Endothelial cell of umbilical vein (primary cell): ENCODE data around the gene FOLH1. TPM values are rescaled to one million over a fixed set of nuclear protein-coding genes. Genes with fewer than 3 reads are reported as not detected.

Experiments used
- BruUV-seq: library from RNA; stranded (reverse); fragments of 400-500 nt; replicated peaks from 2 replicates; lab custom pipeline; 2021; lab: Mats Ljungman, UMichigan
- CTCF ChIA-PET: fragments of 300-600, 350-600 bp; sonication (Branson Sonifier 250); formaldehyde crosslinking; loops from one replicate; lab custom pipeline; 2021; ENCODE audit warnings: antibody characterized with exemption, inconsistent platforms; lab: Charles Lee
- POLR2A ChIA-PET: fragments of 300-600, 350-600 bp; sonication (Branson Sonifier 250); formaldehyde crosslinking; loops from one replicate; lab custom pipeline; 2021; ENCODE audit warnings: antibody characterized with exemption, inconsistent platforms; lab: Charles Lee
- DNase-seq: peaks from one replicate; pipeline ENCODE4 v3.0.0-alpha.2; 2011; ENCODE audit warnings: low read depth, low spot score
- FAIRE-seq: peaks from 2 replicates; lab custom pipeline; 2011; peaks lifted over from hg19 to GRCh38; lab: Jason Lieb, UNC
- H2AFZ ChIP-seq: 2 replicates; pipeline ENCODE4 v1.6.0; 2012; ENCODE audit warnings: low read depth, low read length, control low read depth, inconsistent platforms
- H3K27ac ChIP-seq: 2 replicates; pipeline ENCODE4 v1.5.1; 2011; ENCODE audit warnings: low read depth, mild to moderate bottlenecking, control low read depth, low read length, moderate library complexity; ENCODE audit not compliant: insufficient read depth
- H3K27me3 ChIP-seq, 2 experiments: 2 replicates each; pipeline versions ENCODE4 v1.6.0 to v1.6.1; 2011; ENCODE audit warnings: low read length in 2 of 2, mixed read lengths in 1 of 2; ENCODE audit not compliant: control insufficient read depth in 2 of 2, insufficient read depth in 2 of 2
- H3K36me3 ChIP-seq, 2 experiments: 2 replicates in 1 of 2; 3 replicates in 1 of 2; pipeline ENCODE4 v1.5.1; 2011; ENCODE audit warnings: low read length in 2 of 2, mild to moderate bottlenecking in 1 of 2, moderate library complexity in 1 of 2; ENCODE audit not compliant: control insufficient read depth in 2 of 2, insufficient read depth in 2 of 2; ENCODE audit errors: extremely low read depth in 1 of 2
- H3K4me1 ChIP-seq: 3 replicates; pipeline ENCODE4 v1.5.1; 2011; ENCODE audit warnings: mild to moderate bottlenecking, low read length; ENCODE audit not compliant: control insufficient read depth, insufficient read depth; ENCODE audit errors: extremely low read depth
- H3K4me2 ChIP-seq: 2 replicates; pipeline ENCODE4 v1.6.1; 2011; ENCODE audit warnings: low read length, control low read depth, mixed read lengths; ENCODE audit not compliant: insufficient read depth
- H3K4me3 ChIP-seq, 3 experiments: fragments of 200-600 bp in 1 of 3; sonication (generic), shearing (Covaris generic) in 1 of 3; replicated peaks in 1 of 3; 2 replicates each; pipeline ENCODE4 v1.5.1; 2011 to 2016; ENCODE audit warnings: control low read depth in 3 of 3, low read length in 3 of 3, mild to moderate bottlenecking in 2 of 3, inconsistent platforms in 1 of 3, low read depth in 1 of 3, moderate library complexity in 1 of 3; ENCODE audit not compliant: insufficient read depth in 1 of 3
- H3K79me2 ChIP-seq: 2 replicates; pipeline ENCODE4 v1.6.0; 2012; ENCODE audit warnings: low read length, inconsistent platforms; ENCODE audit not compliant: control insufficient read depth, insufficient read depth
- H3K9ac ChIP-seq: replicated peaks from 2 replicates; pipeline ENCODE3; 2011; ENCODE audit warnings: low read length, control low read depth; ENCODE audit not compliant: insufficient read depth; ENCODE audit errors: extremely low read depth
- H3K9me1 ChIP-seq: replicated peaks from 3 replicates; pipeline ENCODE4 v1.6.0; 2011; ENCODE audit warnings: mild to moderate bottlenecking, low read length; ENCODE audit not compliant: control insufficient read depth, insufficient read depth; ENCODE audit errors: extremely low read depth
- H3K9me3 ChIP-seq: replicated peaks from 2 replicates; pipeline ENCODE4 v1.5.1; 2012; ENCODE audit warnings: low read length, inconsistent platforms; ENCODE audit not compliant: control insufficient read depth, insufficient read depth
- H4K20me1 ChIP-seq: replicated peaks from 2 replicates; pipeline ENCODE3; 2011; ENCODE audit warnings: mild to moderate bottlenecking, low read length; ENCODE audit not compliant: control insufficient read depth, insufficient read depth; ENCODE audit errors: extremely low read depth
- EZH2 ChIP-seq: IDR thresholded peaks from 2 replicates; pipeline ENCODE4 v1.6.1; 2012; ENCODE audit warnings: borderline replicate concordance, low read depth, mild to moderate bottlenecking, moderate library complexity, low read length, inconsistent platforms; ENCODE audit not compliant: severe bottlenecking
- FOS ChIP-seq: IDR thresholded peaks from 2 replicates; pipeline ENCODE4 v1.6.1; 2011; ENCODE audit warnings: mild to moderate bottlenecking, low read length, moderate library complexity, borderline replicate concordance; ENCODE audit not compliant: insufficient read depth
- GATA2 ChIP-seq: IDR thresholded peaks from 2 replicates; pipeline ENCODE4 v1.7.0; 2011; ENCODE audit warnings: low read depth, mild to moderate bottlenecking, moderate library complexity, mixed read lengths, low read length; ENCODE audit not compliant: insufficient read length, insufficient read depth
- JUN ChIP-seq: IDR thresholded peaks from 2 replicates; pipeline ENCODE4 v1.6.1; 2011; ENCODE audit warnings: borderline replicate concordance, low read depth; ENCODE audit not compliant: insufficient read length, insufficient read depth
- MYC ChIP-seq: IDR thresholded peaks from one replicate; pipeline ENCODE4 v1.6.1; 2011; ENCODE audit warnings: mild to moderate bottlenecking, low read depth, low read length
- POLR2A ChIP-seq: IDR thresholded peaks from 2 replicates; pipeline ENCODE4 v1.6.1; 2012; ENCODE audit warnings: low read depth, mild to moderate bottlenecking, control low read depth, low read length
- POLR2AphosphoS5 ChIP-seq: IDR thresholded peaks from 2 replicates; pipeline ENCODE4 v1.6.1; 2012; ENCODE audit warnings: low read depth, mild to moderate bottlenecking, control low read depth, low read length, moderate library complexity; ENCODE audit not compliant: insufficient read depth
- dilution Hi-C: fragments of 300-500 bp; cut with MboI; formaldehyde crosslinking; loops from one replicate; pipeline ENCODE4 v1.15.0; 2019; ENCODE audit warnings: low sequenced_read_pairs; ENCODE audit not compliant: extremely low pct_ligation_motif_present
- intact Hi-C: fragments of 100-400 bp; cut with micrococcal nuclease; formaldehyde crosslinking; loops from one replicate; pipeline ENCODE4 v1.10.0; 2022
- polyA plus RNA-seq, 4 experiments: library from polyadenylated mRNA; depleted of rRNA in 3 of 4; stranded (reverse) in 3 of 4; unstranded in 1 of 4; fragments of >200 nt; gene quantifications; 2 replicates each; pipeline versions ENCODE4 v1.2.1 to v1.2.3, GENCODE V29; 2011 to 2012; ENCODE audit warnings: missing spikeins in 1 of 4
- total RNA-seq: library from RNA; stranded (reverse); gene quantifications from 2 replicates; pipeline ENCODE4 v1.2.3, GENCODE V29; 2021
- TF ChIP-seq, protein P1 (sequence below), 2 donors: IDR thresholded peaks; 1 replicate in 1 of 2; 2 replicates in 1 of 2; pipeline ENCODE4 v1.5.1; 2011; ENCODE audit warnings: low read length in 2 of 2, mild to moderate bottlenecking in 2 of 2, moderate library complexity in 2 of 2, control low read depth in 1 of 2, inconsistent platforms in 1 of 2, low read depth in 1 of 2; ENCODE audit not compliant: insufficient read depth in 1 of 2; ENCODE audit errors: extremely low read depth in 1 of 2
- TF ChIP-seq, protein P2 (sequence below): IDR thresholded peaks from 2 replicates; pipeline ENCODE4 v1.6.1; 2011; ENCODE audit not compliant: insufficient read depth, insufficient read length

FOLH1 gene
- total and polyA plus RNA-seq, 2 donors (not counting 3 experiments of a cell fraction or from before 2014, with no cell fraction given): 0.12 to 0.53 TPM

DNA sequence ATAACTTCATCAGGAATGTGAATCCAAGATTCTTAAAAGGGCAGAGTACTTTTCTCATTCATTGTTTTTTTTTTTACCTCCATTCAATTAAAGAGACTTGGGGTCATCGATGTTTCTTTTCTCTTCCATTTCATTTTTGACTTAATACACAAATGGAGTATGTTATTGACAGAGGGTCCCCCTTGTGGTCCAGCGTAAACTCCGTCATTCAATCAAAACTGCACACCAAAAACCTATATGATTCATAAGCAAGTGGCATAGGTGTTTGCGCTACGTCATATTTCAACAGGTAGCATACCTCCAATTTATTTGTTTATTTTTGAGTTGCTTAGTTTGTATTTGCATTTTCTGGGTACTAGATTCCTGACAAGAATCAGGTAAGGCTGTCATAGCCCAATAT, 12.7 kb upstream of the FOLH1 start:
- intact Hi-C loops: no loop called here

More for the DNA sequence above, 12.7 kb upstream of the FOLH1 start:
- no peak overlapping the region for H2AFZ ChIP-seq
- no peaks in the 10 kb centered on the region for H3K27me3 ChIP-seq
- no peaks in the 10 kb centered on the region for H4K20me1 ChIP-seq
- TF ChIP-seq, protein P1, sequence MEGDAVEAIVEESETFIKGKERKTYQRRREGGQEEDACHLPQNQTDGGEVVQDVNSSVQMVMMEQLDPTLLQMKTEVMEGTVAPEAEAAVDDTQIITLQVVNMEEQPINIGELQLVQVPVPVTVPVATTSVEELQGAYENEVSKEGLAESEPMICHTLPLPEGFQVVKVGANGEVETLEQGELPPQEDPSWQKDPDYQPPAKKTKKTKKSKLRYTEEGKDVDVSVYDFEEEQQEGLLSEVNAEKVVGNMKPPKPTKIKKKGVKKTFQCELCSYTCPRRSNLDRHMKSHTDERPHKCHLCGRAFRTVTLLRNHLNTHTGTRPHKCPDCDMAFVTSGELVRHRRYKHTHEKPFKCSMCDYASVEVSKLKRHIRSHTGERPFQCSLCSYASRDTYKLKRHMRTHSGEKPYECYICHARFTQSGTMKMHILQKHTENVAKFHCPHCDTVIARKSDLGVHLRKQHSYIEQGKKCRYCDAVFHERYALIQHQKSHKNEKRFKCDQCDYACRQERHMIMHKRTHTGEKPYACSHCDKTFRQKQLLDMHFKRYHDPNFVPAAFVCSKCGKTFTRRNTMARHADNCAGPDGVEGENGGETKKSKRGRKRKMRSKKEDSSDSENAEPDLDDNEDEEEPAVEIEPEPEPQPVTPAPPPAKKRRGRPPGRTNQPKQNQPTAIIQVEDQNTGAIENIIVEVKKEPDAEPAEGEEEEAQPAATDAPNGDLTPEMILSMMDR (IDR thresholded peaks at IDR 0.05; ENCODE audit: extremely low read depth in 1 of 2, insufficient read depth in 1 of 2, low read depth in 1 of 2, low read length in 2 of 2): no peak
- no peak for TF ChIP-seq FOS
- TF ChIP-seq MYC: no peak
- TF ChIP-seq, protein P2, sequence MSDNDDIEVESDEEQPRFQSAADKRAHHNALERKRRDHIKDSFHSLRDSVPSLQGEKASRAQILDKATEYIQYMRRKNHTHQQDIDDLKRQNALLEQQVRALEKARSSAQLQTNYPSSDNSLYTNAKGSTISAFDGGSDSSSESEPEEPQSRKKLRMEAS: no peak
- TF ChIP-seq POLR2AphosphoS5: no peak
- no peak for TF ChIP-seq JUN
- no peak for TF ChIP-seq POLR2A
- no peak for TF ChIP-seq EZH2
- no peak for TF ChIP-seq GATA2
- dilution Hi-C loops: no loop called here
- ChIA-PET POLR2A (no interaction called here), CTCF (no interaction called here)
- DNase-seq (no peak), FAIRE-seq (no peak)
- no peak overlapping the region for H3K4me3 ChIP-seq
- no peaks in the 10 kb centered on the region for H3K36me3 ChIP-seq
- H3K9me1 ChIP-seq: no peaks in the 10 kb centered on the region
- no TSS peak for BruUV-seq
- no peak overlapping the region for H3K4me2 ChIP-seq
- H3K79me2 ChIP-seq: no peaks in the 10 kb centered on the region
- H3K4me1 ChIP-seq: no peaks in the 10 kb centered on the region
- no peak overlapping the region for H3K27ac ChIP-seq
- no peak overlapping the region for H3K9ac ChIP-seq
- H3K9me3 ChIP-seq: no peaks in the 10 kb centered on the region
